GM21381 (cell line): ENCODE results near the gene JAM2.

ENCODE experiments used
- ATAC-seq: cut with Tn5 transposase; IDR thresholded peaks from one replicate; pipeline ENCODE4 v1.9.1; 2021; ENCODE audit warnings: mild to moderate bottlenecking, moderate library complexity; ENCODE audit not compliant: unreplicated experiment

The JAM2 gene

GRCh38 chr21:25764065-25764464 lies 125.0 kb downstream of the JAM2 start:
- ATAC-seq, result no peak
